ENCODE data around the gene CAMK1.

CAMK1 gene

DNA sequence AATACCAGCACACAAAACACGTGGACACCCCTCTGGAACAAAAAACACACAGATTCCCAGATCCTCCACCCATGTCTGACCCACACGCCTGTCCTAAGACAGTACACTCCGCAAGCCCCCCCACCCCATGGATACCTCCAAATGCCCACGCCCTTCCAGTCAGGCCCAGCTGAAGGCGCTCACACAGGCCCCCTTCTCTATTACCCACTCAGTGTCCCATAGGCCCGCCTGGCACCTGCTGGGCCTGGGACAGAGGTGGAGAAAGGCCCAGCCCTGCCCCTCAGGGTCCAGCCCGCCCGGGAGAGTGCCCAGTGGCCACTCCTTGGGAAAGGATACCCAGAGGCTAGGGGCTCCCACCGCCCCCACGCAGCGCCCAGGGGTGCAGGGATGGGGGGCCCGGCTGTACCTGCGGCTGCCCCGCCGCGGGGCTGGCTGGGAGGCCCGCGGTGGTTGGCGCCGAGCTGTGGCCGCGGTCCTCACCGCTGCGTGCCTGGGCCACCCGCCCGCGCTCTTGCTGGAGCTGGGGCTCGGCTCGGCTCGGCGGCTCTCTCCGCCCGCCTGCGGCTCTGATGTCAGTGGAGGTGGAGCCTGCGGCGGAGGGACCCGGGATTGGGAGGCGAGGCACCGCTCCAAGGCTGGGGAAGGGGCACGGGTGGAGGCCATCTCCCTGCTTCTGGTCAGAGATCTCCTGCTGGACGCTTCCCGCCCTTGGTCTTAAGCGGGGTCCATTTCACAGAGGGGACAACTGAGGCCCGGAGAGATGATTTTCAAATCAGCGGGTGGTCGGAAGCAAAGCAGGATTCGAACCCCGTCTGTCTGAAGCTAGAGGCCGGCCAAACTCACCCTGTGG lies at the start of gene CAMK1:
CAMK1 (minus strand) TSS at position 522 of the 850 bp plus-strand sequence. CDS start 2,198 bp downstream, outside the sequence.
- DNase-seq, result peak; percentile 71

DNA sequence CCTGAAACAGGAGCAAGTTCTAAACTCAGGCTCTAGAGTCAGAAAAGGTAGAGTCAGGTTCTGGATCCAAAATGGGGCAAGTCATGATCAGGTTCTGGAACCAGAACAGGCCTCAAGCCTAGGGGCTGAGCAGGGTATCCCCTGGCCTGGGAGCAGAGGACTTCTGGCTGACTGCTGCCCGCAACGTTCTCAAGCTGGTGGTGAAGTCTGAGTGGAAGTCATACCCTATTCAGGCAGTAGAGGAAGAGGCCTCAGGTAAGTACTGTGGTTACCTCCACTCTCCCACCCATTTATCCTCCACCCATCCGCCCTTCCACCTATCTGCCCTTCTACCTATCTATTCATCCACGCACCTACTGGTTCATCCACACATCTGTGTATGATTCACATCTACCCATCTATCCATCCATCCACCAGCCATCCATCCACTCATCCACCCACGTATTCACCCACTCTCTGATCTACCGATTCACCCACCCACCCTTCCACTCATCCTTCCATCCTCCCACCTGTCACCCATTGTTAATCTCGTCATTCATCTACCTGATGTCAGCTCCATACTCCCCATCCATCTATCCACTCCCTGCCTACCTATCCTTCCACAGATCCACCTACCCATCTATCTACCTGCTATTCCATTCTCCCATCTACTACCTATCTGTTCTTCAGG lies 49.1 kb upstream of the CAMK1 start:
- DNase-seq, result no peak

DNA sequence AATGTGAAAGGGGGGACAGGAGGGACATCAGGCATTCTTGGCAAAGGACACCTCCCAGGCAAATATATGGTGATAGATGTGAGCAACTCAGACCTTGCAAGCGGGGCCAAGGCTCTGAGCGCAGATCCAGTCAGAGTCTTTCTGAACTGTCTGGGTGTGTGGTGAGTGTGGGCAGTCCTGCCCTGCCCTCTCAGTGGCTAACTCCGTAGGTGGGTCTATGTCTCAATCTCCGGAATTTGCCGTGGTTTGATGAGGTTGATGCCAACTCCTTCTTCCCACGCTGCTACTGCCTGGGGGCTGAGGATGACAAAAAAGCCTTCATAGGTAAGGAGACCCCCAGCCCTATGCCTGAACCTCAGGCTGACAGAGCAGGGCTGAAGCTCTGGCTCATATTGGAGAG lies 47.7 kb upstream of the CAMK1 start:
- DNase-seq, result no peak

DNA sequence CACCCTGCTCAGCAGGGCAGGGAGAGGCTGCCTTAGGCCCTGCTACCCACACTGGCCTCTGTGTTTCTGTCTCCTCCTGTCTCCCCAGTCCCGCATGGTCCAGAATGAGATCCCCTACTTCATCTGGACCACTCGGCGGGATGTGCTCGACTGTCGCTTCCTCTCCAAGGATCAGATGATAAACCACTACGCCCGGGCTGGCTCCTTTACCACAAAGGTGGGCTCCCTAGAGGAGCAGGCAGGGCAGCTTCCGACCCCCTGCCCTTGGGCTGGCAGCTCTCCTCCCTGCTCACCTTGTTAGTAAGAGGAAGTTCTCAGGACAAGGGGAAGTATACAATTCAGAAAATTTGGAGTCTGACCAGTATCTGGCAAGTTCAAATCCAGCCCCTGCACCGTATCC lies 46.2 kb upstream of the CAMK1 start:
- DNase-seq, result no peak

DNA sequence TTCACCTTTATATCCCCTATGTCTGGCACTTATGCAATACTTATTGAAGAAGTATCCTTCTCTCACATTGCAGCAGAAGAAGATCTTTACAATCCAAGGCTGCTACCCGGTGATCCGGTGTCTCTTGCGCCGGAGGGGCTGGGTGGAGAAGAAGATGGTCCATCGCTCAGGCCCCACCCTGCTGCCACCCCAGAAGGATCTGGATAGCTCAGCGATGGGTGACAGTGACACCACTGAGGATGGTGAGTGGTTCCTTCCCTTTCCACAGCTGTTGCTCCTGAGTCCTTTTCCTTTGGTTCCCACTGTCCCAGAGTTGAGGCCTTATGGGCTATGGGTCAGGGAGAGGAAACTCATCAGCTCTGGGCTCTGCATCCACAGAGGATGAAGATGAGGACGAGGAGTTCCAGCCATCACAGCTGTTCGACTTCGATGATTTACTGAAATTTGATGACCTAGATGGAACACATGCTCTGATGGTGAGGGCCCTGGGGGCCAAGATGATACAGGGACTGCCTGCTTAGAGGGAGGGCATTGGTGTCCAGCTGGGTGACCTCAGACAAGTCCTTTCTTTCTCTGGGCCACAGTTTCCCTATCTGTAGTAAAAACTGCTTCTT lies 43.2 kb upstream of the CAMK1 start:
- no peak for DNase-seq

DNA sequence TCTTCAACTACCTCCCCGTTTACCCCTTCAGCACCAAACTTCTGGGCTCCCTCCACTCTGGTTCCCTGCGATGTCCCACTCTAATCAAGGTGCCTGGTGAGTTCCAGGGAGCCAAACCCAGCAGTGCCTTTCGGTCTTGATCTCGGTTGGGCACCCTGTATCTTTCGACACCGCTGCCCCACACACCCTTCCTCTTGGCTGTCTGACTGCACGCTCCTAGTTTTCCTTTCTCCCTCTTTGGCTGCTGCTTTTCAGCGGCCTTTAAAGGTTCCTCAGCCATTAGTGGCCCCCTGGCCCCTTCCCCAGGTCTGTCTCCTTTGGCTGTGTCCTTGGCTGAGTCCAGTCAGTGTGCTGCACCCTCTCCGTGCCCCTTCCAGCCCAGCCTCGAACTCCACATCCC lies 41.1 kb upstream of the CAMK1 start:
- DNase-seq, result no peak

DNA sequence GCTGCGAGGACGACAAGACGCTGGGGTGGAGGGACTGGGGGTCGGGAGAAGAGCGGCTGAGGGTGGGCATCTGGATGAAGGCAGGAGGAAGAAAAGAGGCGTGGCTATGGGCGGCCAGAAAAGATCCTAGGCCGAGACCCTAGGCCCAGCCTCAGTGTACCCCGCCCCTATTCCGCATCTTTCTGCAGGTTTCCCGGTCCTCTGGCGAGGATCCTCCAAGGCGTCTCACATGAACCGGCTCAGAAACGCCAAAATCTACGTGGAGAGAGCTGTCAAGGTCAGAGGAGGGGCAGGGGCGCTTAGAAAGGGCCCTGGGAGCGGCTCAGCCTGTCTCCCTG lies 40.7 kb upstream of the CAMK1 start:
- no peak for DNase-seq

DNA sequence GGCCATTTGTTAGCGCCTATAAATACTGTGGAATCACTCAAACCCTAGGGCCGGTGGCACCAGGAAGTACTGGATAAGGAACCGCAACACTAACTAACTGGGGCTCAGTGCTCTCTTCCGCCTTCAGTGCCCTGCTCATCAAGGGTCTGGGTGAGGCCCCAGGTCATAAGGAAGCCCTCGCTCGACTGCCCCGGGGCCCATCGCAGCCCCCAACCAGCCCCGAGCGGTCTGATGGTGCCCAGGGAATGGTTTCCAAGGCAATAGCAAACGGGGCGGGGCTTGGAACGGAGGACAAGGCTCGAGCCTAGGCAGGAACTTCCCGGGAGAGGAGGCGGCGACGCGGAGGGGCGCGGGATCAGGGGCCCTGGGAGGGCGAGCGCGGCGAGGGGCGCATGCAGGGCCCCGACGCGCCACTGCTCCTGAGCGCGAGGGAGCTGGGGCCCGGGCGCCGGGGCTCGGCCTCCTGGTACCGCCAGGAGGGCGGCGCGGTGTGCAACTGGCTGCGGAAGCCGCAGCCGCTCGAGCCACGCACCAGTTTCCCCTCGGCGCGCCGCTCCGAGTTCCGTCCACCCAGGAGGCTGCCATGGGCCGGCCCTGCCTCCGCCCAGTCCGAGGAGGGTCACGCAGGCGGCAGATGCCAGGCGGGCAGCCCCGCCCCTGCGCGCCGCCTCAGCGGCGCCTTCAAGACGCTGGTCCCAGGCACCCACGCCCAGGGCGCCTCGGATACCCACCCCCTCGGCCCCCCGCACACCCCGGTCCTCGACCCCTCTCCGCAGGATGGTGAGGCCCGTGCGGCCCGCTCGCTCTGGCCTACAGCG lies 40.1 kb upstream of the CAMK1 start, which contains the start of gene TTLL3:
TTLL3 (plus strand) TSS at position 648 of the 818 bp plus-strand sequence. CDS start 400 bp downstream, outside the sequence.
- peak; percentile 44 for DNase-seq

DNA sequence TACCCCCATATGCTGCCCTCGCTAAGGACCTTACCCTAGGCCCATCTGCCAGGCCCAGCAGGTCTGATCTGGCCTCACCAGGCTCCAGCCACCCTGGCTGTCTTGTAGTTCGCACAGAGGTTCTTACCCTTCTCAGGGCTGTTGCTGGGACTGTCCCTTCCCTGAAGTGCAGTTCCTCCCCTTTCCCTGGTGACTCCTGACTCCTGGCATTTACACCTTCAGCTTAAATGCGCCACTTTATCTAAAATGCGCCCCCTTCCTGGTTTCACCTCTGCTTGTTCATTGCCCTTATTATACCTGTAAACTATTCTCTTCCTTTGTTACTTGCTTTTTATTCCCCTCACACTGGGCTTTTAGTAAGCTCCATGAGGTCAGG lies 39.5 kb upstream of the CAMK1 start:
- no peak for DNase-seq

DNA sequence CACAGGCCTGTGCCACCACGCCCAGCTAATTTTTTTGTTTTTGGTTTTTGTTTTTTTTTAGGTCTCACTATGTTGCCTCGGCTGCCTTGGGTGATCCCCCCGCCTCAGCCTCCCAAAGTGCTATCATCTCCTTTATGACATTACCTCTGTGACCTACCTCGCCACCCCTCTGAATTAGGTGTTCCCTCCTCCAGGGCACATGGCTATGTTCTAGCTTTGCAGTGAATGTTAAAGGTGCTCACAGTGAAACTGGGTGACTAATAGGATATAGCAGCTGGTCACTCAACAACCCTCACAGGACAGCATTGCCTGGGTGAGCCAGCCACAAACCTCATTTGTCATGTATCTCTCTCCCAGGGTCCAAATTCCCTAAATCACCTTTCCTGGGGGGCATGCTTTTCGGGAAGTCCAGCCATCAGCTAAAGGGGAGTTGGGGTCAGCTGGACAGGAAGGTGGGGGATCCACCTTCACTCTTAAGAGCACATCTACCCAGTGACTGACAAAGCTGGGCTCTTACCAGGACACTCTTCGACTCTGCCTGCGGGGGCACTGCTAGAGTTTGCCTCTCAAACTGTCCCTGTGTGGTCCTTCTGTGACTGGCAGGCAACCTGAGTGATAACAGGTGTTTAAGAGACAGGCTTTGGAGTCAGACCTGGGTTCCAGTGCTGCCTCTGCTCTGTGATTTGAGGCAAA lies 38.7 kb upstream of the CAMK1 start:
- DNase-seq, result peak; percentile 66

DNA sequence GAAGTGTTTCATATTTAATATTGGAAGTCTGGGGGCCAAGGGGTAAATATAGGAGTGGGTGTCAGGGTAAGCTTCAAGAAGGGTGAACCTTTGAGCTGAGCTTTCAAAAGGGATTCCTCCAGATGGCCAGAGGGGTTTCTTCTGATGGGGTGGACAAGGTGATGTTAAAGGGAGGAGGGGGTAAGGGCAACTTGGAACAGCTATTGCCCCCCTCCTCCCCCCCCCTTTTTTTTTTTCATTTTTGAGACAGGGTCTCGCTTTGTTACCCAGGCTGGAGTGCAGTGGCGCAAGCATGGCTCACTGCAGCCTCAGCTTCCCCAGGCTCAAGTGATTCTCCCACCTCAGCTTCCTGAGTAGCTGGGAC lies 38.2 kb upstream of the CAMK1 start:
- DNase-seq, result no peak

DNA sequence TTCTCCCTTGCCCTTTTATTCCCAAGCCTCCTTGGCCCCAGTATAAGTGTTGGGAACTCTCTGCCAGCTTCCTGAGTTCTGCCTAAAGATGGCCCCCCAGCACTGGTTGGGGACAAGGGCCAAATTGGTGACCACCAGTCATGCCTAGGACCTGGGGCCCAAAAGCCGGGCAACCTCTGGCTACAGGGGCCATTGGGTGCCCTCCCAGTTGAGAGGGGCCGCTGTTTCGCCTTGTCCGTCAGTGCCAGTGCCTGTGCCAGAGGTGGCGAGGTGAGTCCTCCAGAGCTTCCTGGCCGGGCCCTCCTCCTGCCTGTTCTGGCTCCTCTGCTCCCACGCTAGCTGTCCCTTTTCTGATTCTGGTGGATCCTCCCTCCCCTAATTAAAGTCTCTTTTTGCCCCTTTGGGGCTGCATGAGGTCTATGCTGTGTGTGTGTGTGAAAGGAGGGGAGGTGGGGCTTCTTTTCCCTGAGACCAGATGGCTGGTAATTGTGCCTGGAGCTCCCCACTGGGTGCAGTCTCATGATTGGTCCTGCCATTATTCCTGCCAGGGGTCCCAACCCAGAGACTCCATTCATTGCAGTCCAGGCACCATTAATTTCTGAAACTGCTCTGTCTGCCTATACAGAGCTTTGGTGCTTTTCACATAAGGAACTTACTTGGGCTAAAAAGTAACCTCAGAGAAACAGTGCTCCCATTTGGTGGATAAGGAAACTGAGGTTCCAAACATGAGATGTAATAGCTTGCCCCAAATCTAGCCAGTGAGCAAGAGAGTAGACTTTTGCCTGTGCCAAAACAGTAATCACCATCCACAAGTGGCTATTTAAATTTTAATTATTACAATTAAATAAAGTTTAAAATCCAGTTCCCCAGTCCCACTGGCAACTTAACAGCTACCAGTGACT lies 37.2 kb upstream of the CAMK1 start:
- DNase-seq, result no peak

DNA sequence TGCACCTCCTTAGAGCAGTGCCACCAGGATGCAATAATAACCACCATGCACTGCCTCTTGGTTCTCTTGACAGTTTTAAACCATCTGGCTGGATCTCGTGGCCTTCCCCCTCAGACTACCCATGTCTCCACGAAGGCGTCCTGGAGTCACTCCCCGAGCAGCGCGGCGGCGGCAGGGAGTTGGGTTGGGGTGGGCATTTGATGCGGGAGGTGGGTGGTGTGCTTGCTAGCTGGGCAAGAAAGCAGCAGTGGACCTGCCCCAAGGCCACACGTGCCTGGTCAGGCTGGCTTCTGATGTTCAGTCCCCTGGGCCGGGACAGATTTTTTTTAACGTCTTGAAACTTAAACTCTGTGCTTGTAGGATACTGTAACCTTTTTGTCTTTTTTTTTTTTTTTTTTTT lies 36.4 kb upstream of the CAMK1 start:
- no peak for DNase-seq

DNA sequence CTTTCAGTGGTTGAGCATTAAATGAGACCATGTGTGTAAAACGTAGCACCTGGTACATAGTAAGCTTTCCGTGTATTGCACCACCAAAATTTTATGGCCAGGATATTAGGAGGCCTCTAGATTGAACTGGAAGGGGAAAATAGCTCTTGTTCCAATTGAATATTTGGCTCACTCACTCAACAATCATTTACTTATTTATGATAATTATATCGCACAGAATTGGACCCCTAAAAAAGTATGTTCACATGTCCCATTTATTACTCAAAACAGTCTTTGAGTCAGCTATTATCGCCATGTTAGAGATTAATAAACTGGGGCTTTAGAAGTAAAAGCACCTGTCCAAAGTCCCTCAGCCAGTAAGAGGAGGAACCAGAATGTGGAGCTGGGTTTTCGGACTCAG lies 35.2 kb upstream of the CAMK1 start:
- no peak for DNase-seq

DNA sequence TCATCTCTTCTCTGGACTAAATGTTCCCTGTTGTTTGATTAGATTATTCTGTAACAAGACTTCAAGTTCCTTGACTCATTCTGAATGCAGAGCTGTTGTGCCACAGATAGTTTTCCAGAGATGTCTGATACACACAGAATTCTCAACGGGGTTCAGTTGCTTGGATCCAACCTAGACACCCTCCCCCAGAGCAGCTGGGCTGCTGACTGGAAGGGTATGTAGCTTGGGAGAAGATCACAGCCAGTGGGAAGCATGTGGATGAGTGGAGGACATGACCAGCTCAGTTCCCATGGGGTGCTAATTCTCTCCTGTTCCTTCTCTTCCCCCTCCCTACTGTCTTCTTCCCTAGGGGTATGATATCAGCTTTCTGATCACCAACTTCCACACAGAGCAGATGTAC lies 33.7 kb upstream of the CAMK1 start:
- no peak for DNase-seq

DNA sequence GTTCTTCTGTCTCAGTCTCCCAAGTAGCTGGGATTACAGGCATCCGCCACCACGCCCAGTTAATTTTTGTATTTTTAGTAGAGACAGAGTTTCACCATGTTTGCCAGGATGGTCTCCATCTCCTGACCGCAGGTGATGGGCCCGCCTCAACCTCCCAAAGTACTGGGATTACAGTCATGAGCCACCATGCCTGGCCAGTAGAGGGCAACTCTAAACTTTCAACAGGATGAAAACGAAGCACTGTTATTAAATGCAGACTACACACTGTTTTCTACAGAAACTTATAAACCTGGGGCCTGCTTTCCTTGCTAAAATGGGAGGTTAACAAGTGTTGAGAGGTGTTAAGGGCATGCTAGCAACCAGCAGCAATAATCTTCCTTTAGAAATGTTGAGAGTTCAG lies 30.8 kb upstream of the CAMK1 start:
- no peak for DNase-seq

DNA sequence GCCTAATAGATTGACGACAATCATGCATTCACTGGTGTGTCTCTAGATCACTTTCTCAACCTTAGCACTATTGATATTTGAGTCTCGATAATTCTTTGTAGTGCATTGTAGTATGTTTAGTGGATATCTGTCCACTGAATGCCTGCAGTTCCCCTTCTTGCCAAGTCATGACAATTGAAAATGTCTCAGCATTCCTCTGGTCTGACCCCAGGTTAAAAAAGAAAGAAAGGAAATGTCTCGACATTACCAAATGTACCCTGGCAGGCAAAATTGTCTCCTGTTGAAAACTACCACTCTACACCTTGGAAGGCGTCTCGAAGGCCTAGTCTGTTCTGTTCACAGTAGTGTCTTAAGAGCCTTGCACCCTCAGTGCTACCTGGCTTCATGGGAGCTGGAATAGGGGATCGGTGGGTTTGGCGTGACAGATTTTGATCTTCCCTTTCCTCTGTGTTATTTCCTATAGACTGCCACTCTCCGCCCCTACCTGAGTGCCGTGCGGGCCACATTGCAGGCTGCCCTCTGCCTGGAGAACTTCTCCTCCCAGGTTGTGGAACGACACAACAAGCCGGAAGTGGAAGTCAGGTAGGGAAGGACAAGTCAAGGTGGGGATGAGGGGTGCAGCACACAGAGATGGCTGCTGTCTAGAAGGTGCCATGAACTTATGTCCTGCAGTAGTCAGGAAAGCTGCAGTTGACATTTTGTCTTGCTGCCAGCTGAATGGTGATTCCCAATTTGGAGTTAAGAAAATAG lies 27.6 kb upstream of the CAMK1 start:
- DNase-seq, result no peak

DNA sequence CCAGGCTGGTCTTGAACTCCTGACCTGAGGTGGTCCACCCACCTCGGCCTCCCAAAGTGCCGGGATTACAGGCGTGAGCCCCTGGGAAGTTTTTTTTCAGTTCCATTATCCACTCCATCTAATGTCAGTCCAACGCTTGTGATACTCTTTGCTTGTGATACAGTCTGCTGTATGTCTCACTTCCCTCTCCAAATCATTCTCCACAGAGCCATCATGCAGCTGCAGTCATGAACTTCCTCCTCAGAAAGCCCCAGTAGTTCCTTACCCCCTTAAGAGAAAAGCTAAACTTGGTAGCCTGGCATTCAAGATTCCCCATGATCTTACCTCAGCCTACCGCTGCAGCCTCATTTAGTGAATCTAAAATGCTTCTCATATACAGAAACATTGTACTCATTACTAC lies 25.5 kb upstream of the CAMK1 start:
- no peak for DNase-seq

DNA sequence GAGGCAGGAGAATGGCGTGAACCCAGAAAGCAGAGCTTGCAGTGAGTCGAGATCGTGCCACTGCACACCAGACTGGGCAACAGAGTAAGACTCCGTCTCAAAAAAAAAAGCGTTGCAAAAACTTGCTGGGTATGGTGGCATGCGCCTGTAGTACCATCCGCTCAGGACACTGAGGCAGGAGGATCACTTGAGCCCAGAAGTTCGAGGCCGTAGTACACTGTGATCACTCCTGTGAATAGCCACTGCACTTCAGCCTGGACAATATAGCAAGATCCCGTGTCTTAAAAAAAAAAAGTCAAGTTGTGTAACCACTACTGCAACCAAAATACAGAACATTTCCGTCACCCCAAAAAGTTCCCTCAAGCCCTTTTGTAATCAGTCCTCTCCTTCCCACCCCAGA lies 24.7 kb upstream of the CAMK1 start:
- DNase-seq, result no peak

DNA sequence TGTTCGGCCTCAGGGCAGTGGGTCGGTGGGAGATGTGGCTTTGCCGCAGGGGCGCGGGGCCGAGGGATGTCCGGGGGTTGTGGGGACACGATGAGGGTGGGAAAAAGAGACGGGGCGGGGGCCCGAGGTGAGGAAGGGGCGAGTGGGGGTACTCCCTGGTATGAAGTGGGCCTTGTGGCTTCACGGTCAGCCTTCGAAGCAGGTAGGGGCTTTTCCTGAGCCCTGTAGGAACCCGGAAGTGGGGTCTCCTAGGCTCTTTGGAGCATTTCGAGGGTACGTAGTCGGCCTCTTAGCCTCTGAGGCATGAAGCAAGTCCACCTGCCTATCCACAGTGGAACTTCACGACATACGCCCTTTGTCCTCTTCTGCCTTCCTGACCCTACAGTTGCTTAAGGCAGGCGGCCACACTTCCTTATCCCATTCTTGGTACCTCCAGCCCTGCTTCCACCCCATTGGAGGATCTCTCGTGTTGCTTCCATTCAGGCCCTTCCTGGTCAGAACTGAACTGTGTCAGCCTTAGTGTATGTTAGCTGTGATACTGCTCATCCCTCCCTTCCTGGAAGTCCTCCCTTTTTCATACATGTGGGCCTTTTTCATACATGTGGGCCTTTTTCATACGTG lies 23.5 kb upstream of the CAMK1 start:
- DNase-seq, result peak; percentile 57

All from activated CD4-positive, alpha-beta T cell treated with anti-CD3 and anti-CD28 coated beads, Interleukin-2, amount 50 U/mL, for 16 hours (primary cell).